Globus pallidus (tissue), 1 donor: ENCODE results near the gene ZNF76.

Experiments
- DNase-seq: peaks from one replicate; pipeline ENCODE4 v3.0.0-alpha.2; 2015; ENCODE audit warnings: low spot score

Gene ZNF76

GRCh38 chr6:35259194-35259947 is at the start of gene ZNF76:
TSS of gene ZNF76 (plus strand) at chr6:35259735. CDS start at chr6:35281152, 21,417 bp downstream.
- peak; percentile 98 for DNase-seq

DNA sequence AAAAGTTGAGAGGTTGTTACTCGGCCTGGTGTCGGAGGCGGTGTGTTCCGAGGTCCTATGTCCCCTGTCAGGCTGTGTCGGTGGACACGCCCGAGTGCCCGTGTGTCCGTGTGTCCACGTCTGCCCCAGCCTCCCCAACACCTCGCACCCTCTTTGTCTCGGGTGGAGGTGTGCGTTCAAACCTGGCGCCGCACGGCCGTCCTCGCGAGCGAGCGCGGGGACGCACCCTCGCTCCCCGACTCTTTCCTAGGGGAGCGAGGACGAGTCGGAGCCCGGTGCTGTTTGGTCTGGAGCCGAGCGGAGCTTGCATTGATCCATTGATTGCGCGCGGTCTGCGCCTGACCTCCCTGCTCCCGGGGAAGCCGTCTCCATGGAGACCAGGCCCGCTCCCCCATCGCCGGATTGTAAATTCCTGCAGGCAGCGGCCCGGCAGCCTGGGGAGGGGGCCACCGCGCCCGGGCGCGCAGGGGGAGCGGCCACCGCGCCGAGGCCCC is 46.2 kb upstream of the ZNF76 start:
- DNase-seq = no peak

- no peak for DNase-seq
Observed at GRCh38 chr6:35213824-35214756, 45.4 kb upstream of the ZNF76 start, which contains the start of gene SCUBE3. TSS of gene SCUBE3 (plus strand) at chr6:35213956. CDS start at chr6:35214419, 463 bp downstream.

DNA sequence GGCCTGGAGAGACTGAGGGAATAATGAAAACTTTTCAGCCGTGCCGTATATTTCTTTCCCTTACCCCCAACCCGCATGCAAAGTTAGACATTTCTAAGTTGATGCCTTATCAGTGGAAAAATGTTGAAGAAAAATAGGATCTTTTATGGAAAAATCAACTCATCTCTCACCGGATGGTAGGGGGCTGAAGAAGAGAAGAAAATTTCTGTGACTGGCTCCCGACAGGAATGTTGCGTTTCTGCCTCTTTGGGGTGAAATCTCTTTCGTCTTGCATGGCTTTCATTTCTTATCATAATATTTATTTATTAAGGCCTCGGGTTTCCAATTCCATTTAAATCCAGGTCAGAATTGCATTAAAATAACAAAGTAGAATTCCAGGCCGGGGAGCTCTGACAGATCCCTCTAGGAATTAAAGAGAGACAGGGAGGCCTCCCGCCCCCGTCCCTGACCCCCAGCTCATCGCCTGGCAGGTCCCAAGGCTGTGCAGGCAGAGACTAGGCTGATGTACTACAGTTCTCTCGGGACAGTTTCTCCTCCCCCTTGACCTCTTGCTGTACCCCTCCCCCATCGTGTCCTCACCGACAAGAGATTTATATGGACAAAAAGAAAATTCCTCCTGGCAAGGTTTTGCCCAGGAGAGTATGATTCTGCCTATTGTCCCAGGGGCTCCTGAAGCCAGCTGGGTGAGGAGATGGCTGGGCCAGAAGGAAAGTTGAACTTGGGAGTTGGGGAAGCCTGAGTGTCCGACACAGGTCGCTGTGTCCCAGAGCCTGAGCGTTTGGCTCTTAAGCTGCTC is 44.5 kb upstream of the ZNF76 start:
- DNase-seq = no peak

- no peak for DNase-seq
Observed at GRCh38 chr6:35215665-35216411, 43.7 kb upstream of the ZNF76 start.

DNA sequence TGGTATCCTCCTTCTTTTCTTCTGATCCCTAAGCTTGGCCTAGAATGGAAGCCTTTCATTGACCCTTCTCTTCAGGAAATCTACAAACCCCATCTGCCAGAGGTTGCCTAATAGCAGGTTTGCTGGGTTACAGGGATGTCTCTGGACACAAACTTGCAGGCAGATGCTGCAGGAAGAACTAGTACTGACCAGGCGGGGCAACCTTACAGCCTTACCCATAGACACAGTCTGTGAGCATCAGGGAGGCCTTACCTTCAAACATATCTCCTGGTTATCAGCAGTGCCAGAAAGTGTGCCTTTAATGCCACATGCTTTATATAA is 43.2 kb upstream of the ZNF76 start:
- no peak for DNase-seq

GRCh38 chr6:35216851-35217811 is 42.4 kb upstream of the ZNF76 start:
- DNase-seq = no peak

- DNase-seq = no peak
Observed at GRCh38 chr6:35218021-35218420, 41.5 kb upstream of the ZNF76 start.

DNA sequence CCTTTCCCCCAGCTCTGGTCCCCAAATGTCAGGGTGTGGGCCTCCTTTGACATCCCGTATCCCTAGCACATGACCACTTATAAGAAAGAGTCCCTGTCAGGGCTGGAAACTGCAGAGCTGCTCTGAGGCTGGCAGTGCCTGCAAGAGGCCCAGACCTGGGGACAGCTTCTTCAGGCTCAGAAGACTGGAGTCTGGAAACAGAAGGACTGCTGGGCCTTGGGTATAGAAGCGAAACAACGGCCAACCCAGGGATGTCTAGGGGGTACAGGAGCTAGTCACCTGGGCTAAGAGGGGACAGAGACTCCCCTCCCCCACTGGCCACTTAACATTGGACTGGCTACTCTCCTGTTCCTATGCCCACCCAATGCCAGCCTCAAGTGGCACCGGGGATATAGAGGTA is 41.1 kb upstream of the ZNF76 start:
- DNase-seq = no peak

DNA sequence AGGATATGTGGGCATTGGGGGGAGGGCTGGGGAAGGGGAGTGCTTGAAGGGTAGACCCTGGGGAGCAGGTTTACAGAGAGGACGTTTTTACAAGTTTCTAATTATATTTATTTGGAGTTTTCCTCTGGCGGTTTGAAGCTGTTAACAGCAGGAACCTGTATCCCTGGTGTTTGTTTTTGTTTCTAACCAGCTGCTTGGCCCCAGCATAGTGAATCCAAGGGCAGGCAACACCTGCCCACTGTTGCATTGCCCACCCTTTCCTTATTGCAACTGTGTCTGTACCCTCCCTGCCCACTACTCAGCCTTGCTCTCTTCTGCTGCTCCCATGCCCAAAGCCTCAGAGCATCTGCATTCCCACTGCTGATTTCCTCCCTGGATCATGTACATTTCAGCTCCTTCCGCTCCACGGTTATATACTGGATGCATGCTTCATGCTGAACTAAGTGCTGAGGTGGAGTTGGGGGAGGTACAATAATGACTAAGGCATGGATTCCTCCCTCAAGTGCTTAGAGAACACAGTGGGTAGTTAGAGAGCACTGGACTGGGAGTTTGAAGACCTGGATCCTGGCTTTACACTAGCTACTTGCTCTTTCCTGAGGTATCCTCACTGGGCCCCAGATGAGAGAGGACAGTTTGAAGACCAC is 39.7 kb upstream of the ZNF76 start:
- DNase-seq = no peak

GRCh38 chr6:35220711-35221110 is 38.8 kb upstream of the ZNF76 start:
- DNase-seq = no peak

GRCh38 chr6:35223396-35223795 is 36.1 kb upstream of the ZNF76 start:
- no peak for DNase-seq

- no peak for DNase-seq
Observed at GRCh38 chr6:35224720-35225119, 34.8 kb upstream of the ZNF76 start.

DNA sequence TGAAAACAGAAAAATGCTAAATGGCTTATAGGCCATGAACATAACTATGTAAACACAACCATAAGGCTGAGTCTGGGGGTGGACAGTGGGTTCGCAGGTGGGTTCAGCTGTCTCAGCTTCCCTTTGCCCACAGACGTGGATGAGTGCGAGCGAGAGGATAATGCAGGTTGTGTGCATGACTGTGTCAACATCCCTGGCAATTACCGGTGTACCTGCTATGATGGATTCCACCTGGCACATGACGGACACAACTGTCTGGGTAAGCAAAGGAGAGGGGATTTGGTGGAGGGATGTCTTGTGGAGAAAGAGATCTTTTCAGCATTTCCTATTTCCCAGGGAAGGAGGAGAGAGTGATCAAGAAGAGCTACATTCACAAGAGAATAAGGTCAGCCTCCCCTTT is 31.1 kb upstream of the ZNF76 start:
- DNase-seq = no peak

DNA sequence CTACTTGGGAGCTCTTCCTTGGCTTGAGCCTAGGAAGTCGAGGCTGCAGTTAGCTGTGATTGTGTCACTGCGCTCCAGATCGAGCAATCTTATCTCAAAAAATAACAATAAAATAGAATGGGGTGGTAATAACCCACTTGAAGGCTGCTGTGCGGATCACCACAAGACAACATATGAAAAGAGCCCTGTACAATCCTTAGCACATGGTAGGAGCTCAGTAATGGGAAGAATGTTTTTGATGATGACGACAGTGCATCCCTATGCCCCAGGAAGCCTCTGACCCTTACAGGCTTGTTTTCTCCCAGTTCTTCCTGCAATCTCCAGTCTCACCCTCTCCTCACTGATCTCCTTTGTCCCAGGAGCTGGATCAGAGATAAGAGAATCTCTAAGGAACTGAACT is 30.2 kb upstream of the ZNF76 start:
- no peak for DNase-seq

GRCh38 chr6:35230498-35230897 is 29.0 kb upstream of the ZNF76 start:
- DNase-seq = no peak

GRCh38 chr6:35230950-35231349 is 28.6 kb upstream of the ZNF76 start:
- peak; percentile 39 for DNase-seq

DNA sequence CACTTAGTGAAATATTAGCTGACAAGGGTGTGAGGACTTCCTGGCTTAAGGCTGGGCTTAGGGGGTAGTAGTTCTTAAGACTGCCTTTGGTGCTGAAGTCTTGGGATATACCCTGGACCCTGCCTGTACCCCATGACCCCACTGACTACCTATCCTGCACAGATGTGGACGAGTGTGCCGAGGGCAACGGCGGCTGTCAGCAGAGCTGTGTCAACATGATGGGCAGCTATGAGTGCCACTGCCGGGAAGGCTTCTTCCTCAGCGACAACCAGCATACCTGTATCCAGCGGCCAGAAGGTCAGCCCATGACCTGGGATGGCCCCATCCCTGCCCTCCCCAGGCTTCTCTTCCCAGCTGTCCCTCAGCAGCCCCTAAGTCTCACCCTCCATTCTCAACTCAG is 28.0 kb upstream of the ZNF76 start:
- DNase-seq = no peak

- DNase-seq = no peak
Observed at GRCh38 chr6:35234901-35235300, 24.6 kb upstream of the ZNF76 start.

GRCh38 chr6:35236223-35236622 is 23.3 kb upstream of the ZNF76 start:
- DNase-seq = no peak
